Mesenteric fat pad (tissue), 1 donor: ENCODE data around the gene RNF4. TPM values are rescaled to one million over a fixed set of nuclear protein-coding genes. Genes with fewer than 3 reads are reported as not detected.
"Not testable (repeated sequence)": the region's sequence is repeated elsewhere in the genome, so short reads cannot be mapped to it uniquely, and the experiment has no call there.

Experiments
- DNase-seq: peaks from one replicate; pipeline ENCODE4 v3.0.0-alpha.2; 2020; ENCODE audit warnings: low spot score
- total RNA-seq: library from RNA; stranded (reverse); fragmentation: NEBNext Ultra II Directional; extraction: Animal tissue kit (Norgen Biotek cat#: 25700); gene quantifications from one replicate; pipeline ENCODE4 v1.2.1, GENCODE V29; 2021
- donor health status: DM: yes; HTN: yes; CAD: no.

RNF4 gene
- total RNA-seq, 1 donor from 2014 or later: 48.6 TPM

DNA sequence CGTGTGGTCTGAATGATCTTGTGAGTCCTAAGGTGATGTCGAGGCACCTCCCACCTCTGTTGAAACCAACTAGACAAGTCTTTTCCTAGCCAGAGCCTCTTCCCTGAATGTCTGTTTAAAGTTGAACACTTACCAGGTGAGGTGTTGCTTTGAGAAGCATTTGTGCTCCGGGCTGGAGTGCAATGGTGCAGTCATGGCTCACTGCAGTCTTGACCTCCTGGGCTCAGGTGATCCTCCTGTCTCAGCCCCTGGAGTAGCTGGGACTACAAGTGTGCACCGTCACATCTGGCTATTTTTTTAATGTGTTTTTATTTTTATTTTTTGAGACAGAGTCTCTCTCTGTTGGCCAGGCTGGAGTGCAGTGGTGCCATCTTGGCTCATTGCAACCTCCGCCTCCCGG lies 18.1 kb downstream of the RNF4 start:
- DNase-seq: no peak

GRCh38 chr4:2487632-2488031 lies 18.7 kb downstream of the RNF4 start:
- no peak for DNase-seq

- DNase-seq: no peak
Measured at GRCh38 chr4:2489081-2489805, 20.3 kb downstream of the RNF4 start.

DNA sequence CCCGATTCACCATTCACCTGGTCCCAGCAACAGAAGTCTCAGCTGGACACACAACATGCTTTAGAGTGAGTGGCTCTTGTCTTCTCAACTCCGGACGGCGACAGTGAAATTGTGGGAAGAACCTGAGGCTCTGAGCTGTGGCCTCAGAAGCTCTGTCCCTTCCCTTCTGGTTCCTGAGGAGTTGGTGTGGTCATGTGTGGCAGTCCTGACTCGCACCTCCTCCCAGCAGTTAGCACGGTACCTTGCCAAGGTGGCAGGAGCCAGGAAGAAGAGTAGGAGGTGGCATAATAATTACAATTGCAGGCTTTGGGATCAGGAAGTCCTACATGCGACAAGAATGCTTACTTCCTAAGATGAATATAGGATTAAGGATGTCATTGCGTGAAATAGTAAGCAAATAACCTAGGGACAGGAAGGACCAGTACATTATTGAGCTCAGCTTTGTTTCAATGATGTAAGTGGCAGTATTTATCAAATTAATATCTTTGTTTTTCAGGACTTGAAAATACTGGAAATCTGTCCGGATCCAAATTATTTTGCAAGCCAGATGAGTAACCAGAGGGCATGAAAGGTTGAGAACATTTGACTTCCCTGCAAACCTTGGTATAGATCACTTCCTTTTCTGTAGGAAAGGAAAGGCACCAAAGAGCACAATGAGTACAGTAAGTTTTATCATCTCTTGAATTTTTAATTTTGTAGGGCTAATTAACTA lies 21.1 kb downstream of the RNF4 start:
- no peak for DNase-seq

DNA sequence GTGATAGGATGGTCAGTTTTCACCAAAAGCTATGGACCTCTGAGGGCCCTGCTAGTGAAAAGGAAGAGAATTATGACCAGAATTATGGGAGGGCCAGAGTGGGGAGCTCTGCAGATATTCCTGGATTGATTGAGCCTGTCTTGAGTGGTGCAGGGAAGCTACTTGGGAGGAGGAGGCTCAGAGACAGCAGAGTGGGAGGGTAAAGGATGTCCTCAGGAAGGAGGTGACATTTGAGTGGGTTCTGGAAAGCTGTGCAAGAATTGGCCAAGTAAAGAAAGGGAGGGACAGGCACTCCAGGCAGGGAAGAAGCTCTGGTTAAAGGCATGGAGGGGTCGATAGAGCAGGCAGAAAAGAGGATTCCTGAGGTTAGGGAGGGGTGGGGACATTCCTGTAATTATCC lies 24.1 kb downstream of the RNF4 start:
- DNase-seq: no peak

DNA sequence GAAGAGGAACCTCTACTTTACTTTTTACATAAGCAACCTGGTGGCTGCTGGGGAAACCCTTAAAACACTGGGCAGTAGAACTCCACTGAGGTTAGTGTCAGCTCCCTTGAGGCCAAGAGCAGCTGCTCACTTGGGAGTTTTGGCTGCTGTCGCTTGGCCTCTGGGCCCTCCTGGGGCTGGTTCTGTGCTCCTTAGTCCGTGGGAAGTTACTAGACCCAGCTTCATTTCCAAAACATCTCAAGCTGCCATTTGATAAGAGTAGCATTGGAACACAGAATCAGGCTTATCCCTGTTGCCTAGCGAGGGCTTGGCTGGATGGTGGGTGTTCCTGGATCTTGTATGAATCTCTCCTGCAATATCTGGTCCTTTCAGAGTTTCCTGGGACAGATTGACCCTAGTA lies 26.1 kb downstream of the RNF4 start:
- no peak for DNase-seq

GRCh38 chr4:2497324-2497723 lies 28.4 kb downstream of the RNF4 start:
- DNase-seq: no peak

GRCh38 chr4:2497931-2498330 lies 29.0 kb downstream of the RNF4 start:
- no peak for DNase-seq

GRCh38 chr4:2500547-2500946 lies 31.6 kb downstream of the RNF4 start:
- no peak for DNase-seq

DNA sequence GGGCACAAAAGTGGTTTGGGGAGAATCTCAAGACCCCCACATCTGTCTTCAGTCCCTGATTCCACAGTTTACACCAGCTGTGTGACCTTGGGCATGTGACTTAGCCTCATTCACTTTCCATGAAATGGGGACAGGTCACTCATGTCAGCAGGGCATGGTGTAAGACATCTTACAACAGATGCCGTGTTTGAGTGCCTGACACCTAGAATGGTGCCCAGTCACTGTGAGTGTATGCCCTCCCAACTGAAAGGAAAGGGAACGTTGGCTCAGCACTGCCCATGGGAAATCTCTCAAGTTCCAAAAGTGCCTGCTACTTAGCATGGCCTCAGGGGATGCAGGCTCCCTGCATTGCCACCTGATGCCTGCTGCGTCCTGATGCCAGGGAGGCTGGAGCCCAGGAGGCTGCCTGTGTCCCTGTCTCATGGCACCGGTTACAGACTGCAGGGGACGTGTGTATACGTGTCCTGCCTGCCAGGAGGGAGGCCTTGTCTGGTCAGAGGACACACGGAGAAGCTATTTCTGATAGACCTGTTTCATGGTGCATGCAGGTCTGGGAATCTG lies 32.2 kb downstream of the RNF4 start:
- no peak for DNase-seq

- no peak for DNase-seq
Measured at GRCh38 chr4:2503809-2504208, 34.9 kb downstream of the RNF4 start.

DNA sequence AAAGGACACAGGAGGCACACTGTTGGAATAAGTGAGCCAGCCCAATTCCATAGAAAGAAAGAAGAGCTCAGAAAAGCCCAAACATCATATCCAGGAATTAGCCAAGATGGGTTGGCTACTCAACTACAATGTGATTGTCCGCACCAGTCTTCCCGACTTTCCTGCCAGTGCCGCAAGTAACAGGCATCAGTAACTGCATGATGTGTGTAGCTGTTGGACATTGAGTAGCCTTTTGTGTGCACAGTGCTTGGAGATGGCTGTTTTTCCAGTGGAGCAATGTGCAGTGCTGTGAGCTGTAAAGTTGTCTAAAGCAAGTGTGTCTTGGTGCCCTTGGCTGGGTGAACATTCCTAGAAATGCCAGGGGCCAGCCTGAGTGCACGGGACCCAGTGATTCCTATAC lies 38.4 kb downstream of the RNF4 start:
- DNase-seq: no peak

- no peak for DNase-seq
Measured at GRCh38 chr4:2507855-2508254, 38.9 kb downstream of the RNF4 start.

- no peak for DNase-seq
Measured at GRCh38 chr4:2510351-2511259, 41.7 kb downstream of the RNF4 start.

GRCh38 chr4:2511645-2512131 lies 42.8 kb downstream of the RNF4 start:
- DNase-seq: no peak

GRCh38 chr4:2512396-2513135 lies 43.7 kb downstream of the RNF4 start:
- DNase-seq: no peak

- DNase-seq: not testable (repeated sequence)
Measured at GRCh38 chr4:2514193-2514592, 45.3 kb downstream of the RNF4 start.

DNA sequence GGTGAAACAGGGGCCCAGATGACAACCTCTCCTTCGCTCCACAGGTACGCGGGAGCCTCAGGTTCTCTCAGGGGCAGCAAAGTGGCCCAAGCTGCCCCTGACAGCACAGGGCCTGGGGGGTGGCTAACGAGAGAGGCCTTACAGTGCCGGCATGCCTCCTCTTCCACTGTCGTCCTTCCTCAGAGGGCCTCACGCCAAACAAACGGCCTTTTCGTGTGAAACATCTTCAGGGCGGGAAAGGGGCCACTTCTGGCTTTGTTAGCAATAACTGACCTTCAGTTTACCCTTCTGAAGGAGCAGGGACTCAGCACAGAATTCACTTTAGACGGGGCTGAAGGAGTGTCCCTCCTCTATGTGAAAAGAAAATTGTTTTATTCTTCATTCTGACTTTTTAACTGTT lies 46.0 kb downstream of the RNF4 start:
- DNase-seq: not testable (repeated sequence)

- no peak for DNase-seq
Measured at GRCh38 chr4:2515830-2516550, 47.1 kb downstream of the RNF4 start.

GRCh38 chr4:2516635-2517034 lies 47.7 kb downstream of the RNF4 start:
- DNase-seq: no peak
